HepG2 (cell line): Measurements from ENCODE around the gene TACC2. TPM values are rescaled to one million over a fixed set of nuclear protein-coding genes. Genes with fewer than 3 reads are reported as not detected.

ENCODE experiments used
- ATAC-seq: fragments of 200-7000 bp; cut with Tn5 transposase; 3 replicates; pipeline ENCODE4 v1.9.1; 2020; ENCODE audit warnings: mild to moderate bottlenecking, moderate library complexity
- BruUV-seq: library from RNA; stranded (reverse); fragments of 400-500 nt; replicated peaks from 2 replicates; lab custom pipeline; 2021; lab: Mats Ljungman, UMichigan
- CTCF ChIA-PET: fragments of 300-600 bp; formaldehyde crosslinking; extraction: SDS; loops from one replicate; lab custom pipeline; 2021; ENCODE audit warnings: low total read pairs, inconsistent platforms, low intra/inter-chr PET ratio; lab: Yijun Ruan, JAX
- POLR2A ChIA-PET: fragments of 350-600 bp; sonication (Branson Sonifier 250); formaldehyde crosslinking; loops from one replicate; lab custom pipeline; 2020; ENCODE audit warnings: antibody characterized with exemption, inconsistent platforms; lab: Yijun Ruan, JAX
- DNase-seq: peaks from one replicate; pipeline ENCODE4 v3.0.0-alpha.2; 2015; ENCODE audit warnings: low spot score
- FAIRE-seq: peaks from 3 replicates; lab custom pipeline; 2011; peaks lifted over from hg19 to GRCh38; lab: Jason Lieb, UNC
- H2AFZ ChIP-seq: one replicate; pipeline ENCODE4 v1.6.1; 2011; ENCODE audit warnings: low read length, inconsistent platforms
- H3K27ac ChIP-seq: fragments of 300-600 bp; 3 replicates; pipeline ENCODE4 v1.8.0; 2011; ENCODE audit warnings: mixed run types, mild to moderate bottlenecking, mixed read lengths, low read length, inconsistent platforms; ENCODE audit not compliant: insufficient read depth; ENCODE audit errors: extremely low read length
- H3K27me3 ChIP-seq, 2 experiments: fragments of 200-600 bp in 1 of 2; 2 replicates in 1 of 2; 3 replicates in 1 of 2; pipeline versions ENCODE4 v1.6.0 to v1.8.0; 2011; ENCODE audit warnings: low read length in 2 of 2, mild to moderate bottlenecking in 2 of 2, moderate library complexity in 2 of 2, inconsistent platforms in 1 of 2; ENCODE audit not compliant: insufficient read depth in 2 of 2, control insufficient read depth in 1 of 2
- H3K36me3 ChIP-seq, 2 experiments: fragments of 200-600 bp in 1 of 2; replicated peaks in 1 of 2; 2 replicates in 1 of 2; 3 replicates in 1 of 2; pipeline versions ENCODE4 v1.5.1 to v1.8.0; 2011; ENCODE audit warnings: low read length in 2 of 2, inconsistent platforms in 1 of 2; ENCODE audit not compliant: insufficient read depth in 2 of 2, control insufficient read depth in 1 of 2
- H3K4me1 ChIP-seq: 2 replicates; pipeline ENCODE4 v1.5.1; 2012; ENCODE audit warnings: low read length, inconsistent platforms; ENCODE audit not compliant: insufficient read depth
- H3K4me2 ChIP-seq: 2 replicates; pipeline ENCODE4 v1.6.0; 2011; ENCODE audit warnings: low read depth, low read length, inconsistent platforms
- H3K4me3 ChIP-seq, 3 experiments: fragments of 200-600 bp in 1 of 3; sonication (generic), shearing (Covaris generic) in 1 of 3; replicated peaks in 1 of 3; 2 replicates each; pipeline ENCODE4 v1.5.1; 2011 to 2016; ENCODE audit warnings: low read length in 3 of 3, inconsistent platforms in 2 of 3, low read depth in 2 of 3, mild to moderate bottlenecking in 2 of 3, control low read depth in 1 of 3, mixed read lengths in 1 of 3; ENCODE audit not compliant: insufficient read depth in 1 of 3
- H3K79me2 ChIP-seq: one replicate; pipeline ENCODE4 v1.6.1; 2011; ENCODE audit warnings: low read length, inconsistent platforms; ENCODE audit not compliant: insufficient read depth
- H3K9ac ChIP-seq: 2 replicates; pipeline ENCODE4 v1.6.0; 2011; ENCODE audit warnings: mild to moderate bottlenecking, low read depth, low read length, inconsistent platforms; ENCODE audit not compliant: insufficient read depth
- H3K9me3 ChIP-seq: 2 replicates; pipeline ENCODE4 v1.5.1; 2012; ENCODE audit warnings: mild to moderate bottlenecking, low read length
- H4K20me1 ChIP-seq: 2 replicates; pipeline ENCODE4 v1.6.0; 2011; ENCODE audit warnings: inconsistent platforms, mild to moderate bottlenecking, low read length, moderate library complexity; ENCODE audit not compliant: insufficient read depth
- BRD4 ChIP-seq: sonication (generic); formaldehyde crosslinking; IDR thresholded peaks from 2 replicates; pipeline ENCODE4 v1.4.0; 2020; ENCODE audit warnings: missing genetic modification reagents
- NR3C1 ChIP-seq: sonication (generic); formaldehyde crosslinking; IDR thresholded peaks from 2 replicates; pipeline ENCODE4 v1.4.0; 2020; ENCODE audit warnings: missing genetic modification reagents
- ZFAT ChIP-seq: sonication (generic); formaldehyde crosslinking; conservative IDR thresholded peaks from 2 replicates; pipeline ENCODE4 v1.8.1; 2023; ENCODE audit warnings: missing genetic modification reagents, inconsistent platforms
- ZNF234 ChIP-seq: sonication (generic); formaldehyde crosslinking; conservative IDR thresholded peaks from 2 replicates; pipeline ENCODE4 v1.5.1; 2020; ENCODE audit warnings: mild to moderate bottlenecking, missing genetic modification reagents
- WGBS: methylation state at CpG from one replicate; pipeline ENCODE4 v1.1.6; 2017; ENCODE audit warnings: low lambda C conversion rate; 5-methylcytosine and 5-hydroxymethylcytosine counted together
- in situ Hi-C: cut with HindIII; loops from 2 replicates; pipeline ENCODE4 v1.10.0; 2017; ENCODE audit warnings: low pct_unique_long_range_greater_than_20kb; ENCODE audit not compliant: extremely low pct_ligation_motif_present
- intact Hi-C: fragments of 100-400 bp; cut with micrococcal nuclease; formaldehyde crosslinking; loops from one replicate; pipeline ENCODE4 v1.10.0; 2022; ENCODE audit not compliant: unreplicated experiment
- polyA plus RNA-seq, 8 experiments: library from polyadenylated mRNA; depleted of rRNA in 3 of 8; stranded (reverse) in 7 of 8; unstranded in 1 of 8; fragments of >200 nt; fragmentation: Illumina TruSeq in 4 of 8; extraction: Trizol in 4 of 8; gene quantifications; 2 replicates each; pipeline versions ENCODE4 v1.2.1 to v1.2.3, GENCODE V29; 2011 to 2016; ENCODE audit warnings: low read depth in 4 of 8, missing spikeins in 1 of 8, mixed read lengths in 1 of 8; ENCODE audit not compliant: insufficient read depth in 1 of 8
- total RNA-seq, 5 experiments: library from RNA; depleted of rRNA; stranded (reverse); fragments of >200 nt; fragmentation: Illumina TruSeq; extraction: Trizol; gene quantifications; 2 replicates each; pipeline ENCODE4 v1.2.3, GENCODE V29; 2016; ENCODE audit warnings: low read depth in 1 of 5
- TF ChIP-seq, protein P1 (sequence below): fragments of 450-650 bp; IDR thresholded peaks from 2 replicates; pipeline ENCODE4 v1.6.1; 2016
- TF ChIP-seq, protein P2 (sequence below): fragments of 450-650 bp; IDR thresholded peaks from 2 replicates; pipeline ENCODE4 v1.6.1; 2017; ENCODE audit warnings: mild to moderate bottlenecking

The TACC2 gene
- total and polyA plus RNA-seq, 2 of the 13 experiments (the other 11 are each of a cell fraction or from before 2014, with no cell fraction given) = 11.8 to 16.0 TPM

DNA sequence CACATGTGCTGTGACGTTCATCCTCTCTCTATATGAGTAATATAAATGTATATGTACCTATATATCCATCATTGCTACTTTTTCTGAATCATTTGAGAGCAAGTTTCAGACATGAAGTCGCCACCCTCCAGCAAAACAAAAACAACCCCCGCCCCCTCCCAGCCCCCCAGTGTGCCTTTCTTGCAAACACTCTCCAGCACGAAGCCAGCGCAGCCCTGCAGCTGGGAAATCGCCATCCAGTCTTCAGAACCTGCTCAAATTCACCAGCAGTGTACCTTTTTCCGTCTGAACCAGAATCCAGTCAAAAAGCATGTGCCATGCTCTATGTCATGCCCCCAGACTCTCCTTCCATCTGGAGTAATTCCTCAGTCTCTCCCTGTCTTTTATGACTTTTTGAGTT is 135.8 kb downstream of the TACC2 start:
- Histone ChIP-seq H3K36me3 (peaks cover 4 to 8% of the 10 kb centered on the region in 2 experiments; a peak in 2 of 5 replicates), H2AFZ (no peak overlapping the region), H3K9me3 (no peaks in the 10 kb centered on the region), H3K9ac (no peak overlapping the region), H3K27ac (no peak overlapping the region), H4K20me1 (no peaks in the 10 kb centered on the region), H3K4me2 (no peak overlapping the region), H3K79me2 (peaks cover 65% of the 10 kb centered on the region), H3K4me1 (peaks cover 25% of the 10 kb centered on the region), H3K27me3 (no peaks in the 10 kb centered on the region; a peak in 1 of 5 replicates), H3K4me3 (no peak overlapping the region)
- POLR2A ChIA-PET = no interaction called here
- no peak for ATAC-seq
- TF ChIP-seq, protein P1, sequence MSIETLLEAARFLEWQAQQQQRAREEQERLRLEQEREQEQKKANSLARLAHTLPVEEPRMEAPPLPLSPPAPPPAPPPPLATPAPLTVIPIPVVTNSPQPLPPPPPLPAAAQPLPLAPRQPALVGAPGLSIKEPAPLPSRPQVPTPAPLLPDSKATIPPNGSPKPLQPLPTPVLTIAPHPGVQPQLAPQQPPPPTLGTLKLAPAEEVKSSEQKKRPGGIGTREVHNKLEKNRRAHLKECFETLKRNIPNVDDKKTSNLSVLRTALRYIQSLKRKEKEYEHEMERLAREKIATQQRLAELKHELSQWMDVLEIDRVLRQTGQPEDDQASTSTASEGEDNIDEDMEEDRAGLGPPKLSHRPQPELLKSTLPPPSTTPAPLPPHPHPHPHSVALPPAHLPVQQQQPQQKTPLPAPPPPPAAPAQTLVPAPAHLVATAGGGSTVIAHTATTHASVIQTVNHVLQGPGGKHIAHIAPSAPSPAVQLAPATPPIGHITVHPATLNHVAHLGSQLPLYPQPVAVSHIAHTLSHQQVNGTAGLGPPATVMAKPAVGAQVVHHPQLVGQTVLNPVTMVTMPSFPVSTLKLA = no peak
- no peak for TF ChIP-seq BRD4 (CRISPR knock-in tag)
- TF ChIP-seq, protein P2, sequence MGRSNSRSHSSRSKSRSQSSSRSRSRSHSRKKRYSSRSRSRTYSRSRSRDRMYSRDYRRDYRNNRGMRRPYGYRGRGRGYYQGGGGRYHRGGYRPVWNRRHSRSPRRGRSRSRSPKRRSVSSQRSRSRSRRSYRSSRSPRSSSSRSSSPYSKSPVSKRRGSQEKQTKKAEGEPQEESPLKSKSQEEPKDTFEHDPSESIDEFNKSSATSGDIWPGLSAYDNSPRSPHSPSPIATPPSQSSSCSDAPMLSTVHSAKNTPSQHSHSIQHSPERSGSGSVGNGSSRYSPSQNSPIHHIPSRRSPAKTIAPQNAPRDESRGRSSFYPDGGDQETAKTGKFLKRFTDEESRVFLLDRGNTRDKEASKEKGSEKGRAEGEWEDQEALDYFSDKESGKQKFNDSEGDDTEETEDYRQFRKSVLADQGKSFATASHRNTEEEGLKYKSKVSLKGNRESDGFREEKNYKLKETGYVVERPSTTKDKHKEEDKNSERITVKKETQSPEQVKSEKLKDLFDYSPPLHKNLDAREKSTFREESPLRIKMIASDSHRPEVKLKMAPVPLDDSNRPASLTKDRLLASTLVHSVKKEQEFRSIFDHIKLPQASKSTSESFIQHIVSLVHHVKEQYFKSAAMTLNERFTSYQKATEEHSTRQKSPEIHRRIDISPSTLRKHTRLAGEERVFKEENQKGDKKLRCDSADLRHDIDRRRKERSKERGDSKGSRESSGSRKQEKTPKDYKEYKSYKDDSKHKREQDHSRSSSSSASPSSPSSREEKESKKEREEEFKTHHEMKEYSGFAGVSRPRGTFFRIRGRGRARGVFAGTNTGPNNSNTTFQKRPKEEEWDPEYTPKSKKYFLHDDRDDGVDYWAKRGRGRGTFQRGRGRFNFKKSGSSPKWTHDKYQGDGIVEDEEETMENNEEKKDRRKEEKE = no peak
- no peak for TF ChIP-seq ZNF234 (CRISPR knock-in tag)
- no peak for TF ChIP-seq ZFAT (CRISPR knock-in tag)
- no peak for TF ChIP-seq NR3C1
- BruUV-seq = no TSS peak
- no peak for DNase-seq
- in situ Hi-C loops = no loop called here
- no peak for FAIRE-seq
- 96% methylated on average over 7 of the region's 7 CpGs for WGBS
- intact Hi-C loops = no loop called here
- CTCF ChIA-PET = no interaction called here
